Endothelial cell of umbilical vein (primary cell): ENCODE data around the gene C9orf152.

Experiments
- CTCF ChIP-seq, 2 donors: IDR thresholded peaks; 1 replicate in 1 of 2; 2 replicates in 1 of 2; pipeline ENCODE4 v1.5.1; 2011; ENCODE audit warnings: low read length in 2 of 2, mild to moderate bottlenecking in 2 of 2, moderate library complexity in 2 of 2, control low read depth in 1 of 2, inconsistent platforms in 1 of 2, low read depth in 1 of 2; ENCODE audit not compliant: insufficient read depth in 1 of 2; ENCODE audit errors: extremely low read depth in 1 of 2
- EZH2 ChIP-seq: IDR thresholded peaks from 2 replicates; pipeline ENCODE4 v1.6.1; 2012; ENCODE audit warnings: borderline replicate concordance, low read depth, mild to moderate bottlenecking, moderate library complexity, low read length, inconsistent platforms; ENCODE audit not compliant: severe bottlenecking
- POLR2AphosphoS5 ChIP-seq: IDR thresholded peaks from 2 replicates; pipeline ENCODE4 v1.6.1; 2012; ENCODE audit warnings: low read depth, mild to moderate bottlenecking, control low read depth, low read length, moderate library complexity; ENCODE audit not compliant: insufficient read depth

- TF ChIP-seq CTCF (IDR thresholded peaks at IDR 0.05; ENCODE audit: extremely low read depth in 1 of 2, insufficient read depth in 1 of 2, low read depth in 1 of 2, low read length in 2 of 2) = no peak
- no peak for TF ChIP-seq EZH2
- TF ChIP-seq POLR2AphosphoS5 = no peak
Measured at GRCh38 chr9:110249603-110250002, 41.6 kb upstream of the C9orf152 start.
